DND-41 (cell line): ENCODE measurements around the gene CDC37L1.

Experiments
- EZH2 ChIP-seq: IDR thresholded peaks from 3 replicates; pipeline ENCODE4 v1.6.1; 2012; ENCODE audit warnings: borderline replicate concordance, low read depth, mild to moderate bottlenecking, moderate library complexity, low read length, inconsistent platforms; ENCODE audit not compliant: severe bottlenecking
- TF ChIP-seq, protein P1 (sequence below): IDR thresholded peaks from 2 replicates; pipeline ENCODE4 v1.5.1; 2012; ENCODE audit warnings: borderline replicate concordance, low read length, moderate library complexity, mild to moderate bottlenecking; ENCODE audit not compliant: poor library complexity, severe bottlenecking; ENCODE audit errors: extremely low read depth

GRCh38 chr9:4666042-4666699 is 13.2 kb upstream of the CDC37L1 start, which contains the start of gene SPATA6L:
- TF ChIP-seq, protein P1, sequence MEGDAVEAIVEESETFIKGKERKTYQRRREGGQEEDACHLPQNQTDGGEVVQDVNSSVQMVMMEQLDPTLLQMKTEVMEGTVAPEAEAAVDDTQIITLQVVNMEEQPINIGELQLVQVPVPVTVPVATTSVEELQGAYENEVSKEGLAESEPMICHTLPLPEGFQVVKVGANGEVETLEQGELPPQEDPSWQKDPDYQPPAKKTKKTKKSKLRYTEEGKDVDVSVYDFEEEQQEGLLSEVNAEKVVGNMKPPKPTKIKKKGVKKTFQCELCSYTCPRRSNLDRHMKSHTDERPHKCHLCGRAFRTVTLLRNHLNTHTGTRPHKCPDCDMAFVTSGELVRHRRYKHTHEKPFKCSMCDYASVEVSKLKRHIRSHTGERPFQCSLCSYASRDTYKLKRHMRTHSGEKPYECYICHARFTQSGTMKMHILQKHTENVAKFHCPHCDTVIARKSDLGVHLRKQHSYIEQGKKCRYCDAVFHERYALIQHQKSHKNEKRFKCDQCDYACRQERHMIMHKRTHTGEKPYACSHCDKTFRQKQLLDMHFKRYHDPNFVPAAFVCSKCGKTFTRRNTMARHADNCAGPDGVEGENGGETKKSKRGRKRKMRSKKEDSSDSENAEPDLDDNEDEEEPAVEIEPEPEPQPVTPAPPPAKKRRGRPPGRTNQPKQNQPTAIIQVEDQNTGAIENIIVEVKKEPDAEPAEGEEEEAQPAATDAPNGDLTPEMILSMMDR = no peak
- TF ChIP-seq EZH2 = no peak
